ENCODE results near the gene METTL25B.
A peak's percentile ranks its signal among the peaks of the same experiment; 100 is the strongest.

Gene METTL25B

GRCh38 chr1:156744344-156744743 is 16.1 kb downstream of the METTL25B start:
- no peak overlapping the region for H3K4me3 ChIP-seq
- peak overlapping the region in 12 of 21 experiments; percentile 11 to 100 (median 61) for H3K27ac ChIP-seq

- Histone ChIP-seq H3K4me3 (no peak overlapping the region), H3K27ac (peak overlapping the region in 16 of 21 experiments; percentile 9 to 100 (median 97))
These were observed 16.6 kb downstream of the METTL25B start for GRCh38 chr1:156744786-156745419.

- H3K4me3 ChIP-seq = no peak overlapping the region
- peak overlapping the region in 18 of 21 experiments; percentile 94 to 100 (median 99) for H3K27ac ChIP-seq
These were observed 17.6 kb downstream of the METTL25B start for GRCh38 chr1:156745881-156746280.

- peak overlapping the region; percentile 79 to 100 (median 99) for H3K27ac ChIP-seq
- H3K4me3 ChIP-seq = peak overlapping the region in 6 of 7 experiments; percentile 19 to 97 (median 79)
These were observed 18.1 kb downstream of the METTL25B start for GRCh38 chr1:156746406-156746727.

GRCh38 chr1:156746728-156747631 is 18.7 kb downstream of the METTL25B start:
- peak overlapping the region; percentile 22 to 97 (median 66) for H3K4me3 ChIP-seq
- H3K27ac ChIP-seq = peak overlapping the region; percentile 79 to 100 (median 99)

GRCh38 chr1:156747742-156748669 is 19.7 kb downstream of the METTL25B start:
- Histone ChIP-seq H3K4me3 (peak overlapping the region; percentile 22 to 99 (median 92)), H3K27ac (peak overlapping the region; percentile 83 to 100 (median 99))

- Histone ChIP-seq H3K27ac (peak overlapping the region; percentile 83 to 100 (median 99)), H3K4me3 (peak overlapping the region; percentile 56 to 99 (median 92))
These were observed 20.6 kb downstream of the METTL25B start for GRCh38 chr1:156748670-156749418.

GRCh38 chr1:156749419-156750118 is 21.3 kb downstream of the METTL25B start:
- Histone ChIP-seq H3K27ac (peak overlapping the region; percentile 83 to 100 (median 99)), H3K4me3 (peak overlapping the region; percentile 56 to 99 (median 92))

GRCh38 chr1:156750191-156750672 is 22.0 kb downstream of the METTL25B start:
- H3K27ac ChIP-seq = peak overlapping the region; percentile 83 to 100 (median 99)
- H3K4me3 ChIP-seq = peak overlapping the region; percentile 56 to 99 (median 92)

- H3K4me3 ChIP-seq = peak overlapping the region; percentile 56 to 99 (median 92)
These were observed 22.6 kb downstream of the METTL25B start for GRCh38 chr1:156750711-156751450.

GRCh38 chr1:156751451-156751756 is 23.1 kb downstream of the METTL25B start, which contains the start of gene HDGF:
TSS of gene HDGF (minus strand) at chr1:156751675. CDS start at chr1:156751429, 246 bp downstream.
- Histone ChIP-seq H3K27ac (peak within 1 kb of the TSS; percentile 83 to 100 (median 99)), H3K4me3 (peak within 1 kb of the TSS; percentile 56 to 99 (median 92))

More at GRCh38 chr1:156750711-156751450, 22.6 kb downstream of the METTL25B start:
- peak overlapping the region; percentile 83 to 100 (median 99) for H3K27ac ChIP-seq

GRCh38 chr1:156751757-156752481 is 23.6 kb downstream of the METTL25B start:
- peak overlapping the region; percentile 78 to 100 (median 99) for H3K27ac ChIP-seq
- peak overlapping the region; percentile 56 to 99 (median 92) for H3K4me3 ChIP-seq

GRCh38 chr1:156752843-156753482 is 24.7 kb downstream of the METTL25B start:
- Histone ChIP-seq H3K4me3 (peak overlapping the region in 3 of 7 experiments; percentile 66 to 94 (median 83)), H3K27ac (peak overlapping the region in 13 of 21 experiments; percentile 97 to 100 (median 99))

- Histone ChIP-seq H3K27ac (no peak overlapping the region), H3K4me3 (no peak overlapping the region)
These were observed 25.9 kb downstream of the METTL25B start for GRCh38 chr1:156754219-156754618.

- H3K27ac ChIP-seq = peak overlapping the region in 1 of 21 experiments; percentile 5
- H3K4me3 ChIP-seq = no peak overlapping the region
These were observed 27.3 kb downstream of the METTL25B start for GRCh38 chr1:156755527-156755950.

GRCh38 chr1:156756355-156756754 is 28.1 kb downstream of the METTL25B start:
- Histone ChIP-seq H3K27ac (no peak overlapping the region), H3K4me3 (no peak overlapping the region)

All from skin epidermis (tissue), 12 donors.